ENCODE results near the gene CTNS.

Gene CTNS

DNA sequence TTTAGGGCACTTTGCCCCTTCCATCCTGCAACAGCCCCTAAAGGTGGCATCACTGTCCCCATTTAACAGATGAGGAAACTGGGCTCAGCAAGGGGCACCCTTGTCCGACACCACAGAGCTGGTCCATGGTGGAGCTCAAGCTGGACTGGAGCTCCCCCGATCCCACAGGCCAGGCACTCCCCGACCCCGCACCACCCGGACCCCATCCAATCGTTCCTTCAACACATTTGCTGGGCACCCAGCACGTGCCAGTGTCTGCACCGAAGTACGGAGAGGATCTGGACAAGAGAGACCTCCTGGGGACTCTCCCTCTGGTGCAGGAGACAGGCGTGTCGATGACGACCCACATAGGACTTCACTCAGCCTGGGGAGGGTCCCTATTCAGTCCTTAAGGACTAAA lies 45.5 kb downstream of the CTNS start:
- TF ChIP-seq TAF1 (IDR thresholded peaks at IDR 0.05; ENCODE audit: low read depth) (no peak), RAD21 (IDR thresholded peaks at IDR 0.05; ENCODE audit: low read depth) (no peak), TCF12 (IDR thresholded peaks at IDR 0.05; ENCODE audit: low read depth) (no peak), EGR1 (IDR thresholded peaks at IDR 0.05) (no peak), USF1 (IDR thresholded peaks at IDR 0.05) (no peak)

- TF ChIP-seq RAD21 (IDR thresholded peaks at IDR 0.05; ENCODE audit: low read depth) = peak; percentile 68
- no peak for TF ChIP-seq CEBPB (IDR thresholded peaks at IDR 0.05)
Observed at GRCh38 chr17:3683054-3683511, 46.5 kb downstream of the CTNS start.

DNA sequence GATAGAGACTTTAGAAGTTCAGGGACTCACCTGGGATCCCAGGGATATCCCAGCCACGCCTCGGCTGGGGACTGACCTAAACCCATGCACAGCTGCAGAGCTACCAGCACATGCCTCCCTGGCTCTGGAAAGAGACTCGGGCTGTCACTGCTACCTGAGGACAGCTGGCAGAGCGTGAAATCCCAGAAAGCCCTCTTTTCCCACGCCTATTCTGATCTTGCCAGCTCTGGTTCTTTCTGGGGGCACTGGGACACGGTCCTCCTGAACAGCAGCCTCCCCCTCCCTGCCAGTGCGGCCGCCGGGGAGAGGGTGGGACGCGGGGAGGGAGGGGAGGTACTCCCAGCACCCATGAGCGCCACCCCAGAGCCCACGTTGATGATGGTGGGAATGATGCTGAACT lies 48.6 kb downstream of the CTNS start:
- TF ChIP-seq YY1 (IDR thresholded peaks at IDR 0.05; ENCODE audit: low read depth) = no peak

- TF ChIP-seq RAD21 (IDR thresholded peaks at IDR 0.05; ENCODE audit: low read depth) = no peak
- no peak for TF ChIP-seq EGR1 (IDR thresholded peaks at IDR 0.05)
- no peak for TF ChIP-seq YY1 (IDR thresholded peaks at IDR 0.05; ENCODE audit: low read depth)
- no peak for TF ChIP-seq TCF12 (IDR thresholded peaks at IDR 0.05; ENCODE audit: low read depth)
- TF ChIP-seq CREB1 (IDR thresholded peaks at IDR 0.05; ENCODE audit: low read depth) = no peak
- no peak for TF ChIP-seq EP300 (IDR thresholded peaks at IDR 0.05; ENCODE audit: borderline replicate concordance)
- TF ChIP-seq FOXM1 (IDR thresholded peaks at IDR 0.05; ENCODE audit: borderline replicate concordance, low read depth) = no peak
- TF ChIP-seq REST (IDR thresholded peaks at IDR 0.05; ENCODE audit: low read depth) = no peak
Observed at GRCh38 chr17:3688027-3688553, 51.5 kb downstream of the CTNS start.

DNA sequence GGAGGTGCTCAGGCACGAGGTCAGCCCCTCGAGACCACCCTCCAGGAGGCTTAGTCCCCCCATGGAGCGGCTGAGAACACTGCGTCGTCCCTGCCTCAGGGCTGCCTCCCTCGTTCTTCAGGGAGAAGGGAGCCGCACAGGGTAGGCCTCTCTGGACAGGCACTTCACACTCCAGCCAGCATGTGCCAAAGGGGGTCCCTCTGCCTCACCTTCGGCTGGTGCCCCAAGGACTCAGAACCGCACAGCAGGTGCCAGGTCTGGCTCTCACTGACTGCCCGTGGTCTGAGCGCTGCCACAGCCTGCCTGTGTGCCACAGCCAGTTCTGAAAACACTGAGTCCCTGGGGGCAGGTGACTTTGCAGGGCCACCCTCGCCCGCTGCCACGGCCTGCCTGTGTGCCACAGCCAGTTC lies 52.3 kb downstream of the CTNS start:
- TF ChIP-seq YY1 (IDR thresholded peaks at IDR 0.05; ENCODE audit: low read depth) (no peak), REST (IDR thresholded peaks at IDR 0.05; ENCODE audit: low read depth) (no peak), USF1 (IDR thresholded peaks at IDR 0.05) (no peak), TCF12 (IDR thresholded peaks at IDR 0.05; ENCODE audit: low read depth) (no peak), TEAD4 (IDR thresholded peaks at IDR 0.05) (no peak), RAD21 (IDR thresholded peaks at IDR 0.05; ENCODE audit: low read depth) (no peak), EGR1 (IDR thresholded peaks at IDR 0.05) (no peak), CEBPB (IDR thresholded peaks at IDR 0.05) (no peak), ZBTB7A (IDR thresholded peaks at IDR 0.05; ENCODE audit: low read depth) (no peak), NFIC (IDR thresholded peaks at IDR 0.05) (no peak), CREB1 (IDR thresholded peaks at IDR 0.05; ENCODE audit: low read depth) (no peak), FOXM1 (IDR thresholded peaks at IDR 0.05; ENCODE audit: borderline replicate concordance, low read depth) (no peak), TAF1 (IDR thresholded peaks at IDR 0.05; ENCODE audit: low read depth) (no peak), EP300 (IDR thresholded peaks at IDR 0.05; ENCODE audit: borderline replicate concordance) (no peak)
- TF ChIP-seq, protein P1, sequence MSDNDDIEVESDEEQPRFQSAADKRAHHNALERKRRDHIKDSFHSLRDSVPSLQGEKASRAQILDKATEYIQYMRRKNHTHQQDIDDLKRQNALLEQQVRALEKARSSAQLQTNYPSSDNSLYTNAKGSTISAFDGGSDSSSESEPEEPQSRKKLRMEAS (IDR thresholded peaks at IDR 0.05) = no peak

DNA sequence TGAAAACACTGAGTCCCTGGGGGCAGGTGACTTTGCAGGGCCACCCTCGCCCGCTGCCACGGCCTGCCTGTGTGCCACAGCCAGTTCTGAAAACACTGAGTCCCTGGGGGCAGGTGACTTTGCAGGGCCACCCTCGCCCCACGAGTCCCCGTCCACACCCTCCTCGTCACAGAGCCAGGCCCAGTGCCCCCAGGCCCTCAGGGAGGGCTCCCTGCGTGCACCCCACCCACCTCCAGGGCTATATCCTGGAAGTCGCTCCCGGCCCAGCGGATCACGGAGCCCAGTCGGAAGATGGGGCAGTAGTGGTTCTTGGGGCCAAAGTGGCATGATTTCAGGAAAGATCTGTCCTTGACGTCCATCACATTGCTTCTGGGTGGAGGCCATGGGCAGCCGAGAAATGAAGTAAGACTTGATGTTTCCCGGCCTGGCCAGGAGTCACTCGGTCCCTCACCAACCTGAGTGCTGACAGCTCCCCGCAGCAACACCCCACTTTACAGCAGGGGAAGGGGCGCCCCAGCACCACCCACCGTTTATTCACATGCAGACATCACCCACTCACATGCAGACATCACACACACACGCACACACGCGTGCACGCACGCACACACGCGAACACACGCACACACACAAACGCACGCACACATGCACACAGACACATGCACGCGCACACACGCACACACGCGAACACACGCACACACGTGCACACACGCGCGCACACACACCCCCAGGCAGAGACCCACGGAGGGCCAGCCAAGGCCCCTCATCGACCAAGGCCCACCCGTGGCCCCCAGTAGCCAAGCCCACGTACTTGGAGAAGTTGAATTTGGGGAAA lies 52.9 kb downstream of the CTNS start:
- TF ChIP-seq NFIC (IDR thresholded peaks at IDR 0.05) (no peak), TEAD4 (IDR thresholded peaks at IDR 0.05) (no peak), ZBTB7A (IDR thresholded peaks at IDR 0.05; ENCODE audit: low read depth) (no peak), REST (IDR thresholded peaks at IDR 0.05; ENCODE audit: low read depth) (no peak), EGR1 (IDR thresholded peaks at IDR 0.05) (no peak), TAF1 (IDR thresholded peaks at IDR 0.05; ENCODE audit: low read depth) (no peak), CREB1 (IDR thresholded peaks at IDR 0.05; ENCODE audit: low read depth) (no peak), CEBPB (IDR thresholded peaks at IDR 0.05) (no peak)
